Measurements from ENCODE around the gene CENPU. TPM values are rescaled to one million over a fixed set of nuclear protein-coding genes. Genes with fewer than 3 reads are reported as not detected.

CENPU gene
- total RNA-seq, 1 experiment from 2014 or later: 124 TPM

- no peak overlapping the region for H4K91ac ChIP-seq (ENCODE audit: insufficient read length, low read depth, low read length)
- no peak overlapping the region for H2BK20ac ChIP-seq (ENCODE audit: low read depth, low read length, poor library complexity, severe bottlenecking)
- H3K23ac ChIP-seq (ENCODE audit: insufficient read length, low read depth, low read length): no peak overlapping the region
- no peak overlapping the region for H4K8ac ChIP-seq (replicated peaks; ENCODE audit: insufficient read length, low read depth, low read length)
- H3K23me2 ChIP-seq (ENCODE audit: insufficient read length, low read depth, low read length, poor library complexity, severe bottlenecking): no peaks in the 10 kb centered on the region
- no peak overlapping the region for H2AK5ac ChIP-seq (ENCODE audit: insufficient read length, low read length)
- H2BK120ac ChIP-seq (ENCODE audit: low read depth, low read length, poor library complexity, severe bottlenecking): no peak overlapping the region
- no peak overlapping the region for H2BK5ac ChIP-seq (ENCODE audit: insufficient read length, low read length)
- no peak for DNase-seq
- no peak overlapping the region for H3K27ac ChIP-seq (ENCODE audit: insufficient read length, low read depth, low read length)
- H3K14ac ChIP-seq (ENCODE audit: insufficient read depth, low read length): no peak overlapping the region
- H3K27me3 ChIP-seq (ENCODE audit: insufficient read depth, low read length): no peaks in the 10 kb centered on the region
- H3K4ac ChIP-seq (ENCODE audit: low read depth, low read length): no peak overlapping the region
- H3K9me3 Mint-ChIP-seq: no peaks in the 10 kb centered on the region
- no peaks in the 10 kb centered on the region for H3K79me1 ChIP-seq (ENCODE audit: insufficient read depth, low read depth, low read length, poor library complexity, severe bottlenecking)
- H3K56ac ChIP-seq (ENCODE audit: insufficient read length, low read depth, low read length): no peak overlapping the region
- no peak overlapping the region for H2BK12ac ChIP-seq (ENCODE audit: insufficient read length, low read depth, low read length)
- no peaks in the 10 kb centered on the region for H3K27me3 Mint-ChIP-seq (ENCODE audit: low read depth)
- H3K4me3 Mint-ChIP-seq: no peak overlapping the region
- 0 out of 4 replicates have a peak, but pooled peaks cover 0 to 4% of the 10 kb centered on the region in 2 experiments for H3K4me1 Mint-ChIP-seq
- H4K20me1 ChIP-seq (ENCODE audit: control insufficient read depth, insufficient read depth, insufficient read length): no peaks in the 10 kb centered on the region
- no peak overlapping the region for H4K5ac ChIP-seq (ENCODE audit: insufficient read length, low read depth, low read length)
- WGBS (ENCODE audit: extremely low coverage, insufficient read length, low lambda C conversion rate): no CpG with 5 or more reads among the region's 3 CpGs
- peaks cover 41 to 87% (median 84%) of the 10 kb centered on the region in 3 experiments for H3K36me3 Mint-ChIP-seq (ENCODE audit: insufficient read depth in 1 of 3, low read depth in 3 of 3)
- H3K4me2 ChIP-seq (ENCODE audit: insufficient read depth, insufficient read length, low read length): no peak overlapping the region
- H3K9me3 ChIP-seq (ENCODE audit: control insufficient read depth, low read depth, low read length): no peaks in the 10 kb centered on the region
- H3T11ph ChIP-seq (ENCODE audit: low read length): no peak overlapping the region
- no peak overlapping the region for H3K9ac ChIP-seq (ENCODE audit: extremely low read depth, insufficient read length, low read length)
- no peak overlapping the region for H2BK15ac ChIP-seq (ENCODE audit: low read depth, low read length)
- no peaks in the 10 kb centered on the region for H3K4me1 ChIP-seq (ENCODE audit: insufficient read depth, low read length)
- no peak overlapping the region for H2AFZ ChIP-seq (ENCODE audit: low read length)
- H3K79me2 ChIP-seq (ENCODE audit: insufficient read depth, low read length): peaks cover 3% of the 10 kb centered on the region
- TF ChIP-seq CTCF (conservative IDR thresholded peaks at IDR 0.05): no peak
- no peak overlapping the region for H3K27ac Mint-ChIP-seq
- no peak overlapping the region for H3K18ac ChIP-seq (ENCODE audit: insufficient read length, low read depth, low read length)
Observed at GRCh38 chr4:184719407-184719806, 14.5 kb downstream of the CENPU start.

Data from H9 (cell line).